ENCODE results near the gene TAF4.
"Not testable (repeated sequence)": the region's sequence is repeated elsewhere in the genome, so short reads cannot be mapped to it uniquely, and the experiment has no call there.

The TAF4 gene

DNA sequence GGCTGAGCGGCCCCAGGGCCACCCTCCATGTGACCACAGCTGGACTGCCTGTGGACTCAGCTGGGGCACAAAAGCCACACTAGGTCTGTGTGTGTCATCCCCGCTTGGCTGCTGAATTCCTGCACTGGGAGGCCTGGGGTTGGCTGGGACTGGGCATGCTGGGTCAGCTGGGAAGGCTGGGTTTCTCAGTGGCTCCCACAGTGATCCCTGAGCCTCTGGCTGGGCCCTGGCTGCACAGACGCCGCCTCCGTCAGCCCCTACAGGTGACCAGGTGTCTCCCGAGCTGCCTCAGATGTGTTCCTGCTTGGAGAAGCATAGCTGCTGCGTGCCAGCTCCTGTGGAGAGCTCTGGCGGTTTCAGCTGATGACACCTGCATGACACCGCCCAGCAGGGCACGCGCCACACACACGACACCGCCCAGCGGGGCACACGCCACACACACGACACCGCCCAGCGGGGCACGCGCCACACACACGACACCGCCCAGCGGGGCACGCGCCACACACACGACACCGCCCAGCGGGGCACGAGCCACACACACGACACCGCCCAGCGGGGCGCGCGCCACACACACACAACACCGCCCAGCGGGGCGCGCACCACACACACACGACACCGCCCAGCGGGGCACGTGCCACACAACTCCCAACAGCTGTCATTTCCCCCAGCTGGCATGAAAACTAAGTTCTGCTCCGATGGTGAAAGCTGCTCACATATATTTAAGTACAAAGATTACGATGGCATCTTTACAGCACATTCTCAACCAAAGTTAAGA lies 88.8 kb downstream of the TAF4 start:
- no peak for DNase-seq

DNA sequence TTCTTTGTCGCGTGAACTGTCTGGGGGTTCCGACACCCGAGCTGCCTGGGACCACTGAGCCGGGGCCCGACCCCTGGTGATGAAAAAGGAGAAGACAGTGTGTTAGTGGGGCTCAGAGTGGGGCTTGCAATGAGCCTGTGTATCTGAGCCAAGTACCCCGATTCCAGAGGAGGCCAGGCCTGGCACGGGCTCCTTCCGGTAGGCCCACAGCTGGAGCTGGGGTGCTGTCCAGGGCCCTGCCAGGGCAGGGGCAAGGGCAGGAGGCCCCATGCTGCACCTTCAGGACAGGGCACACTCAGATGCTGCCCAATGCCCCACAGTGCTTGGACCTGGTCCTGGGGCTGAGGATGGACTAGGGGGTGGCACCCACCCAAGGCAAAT lies 89.4 kb downstream of the TAF4 start:
- DNase-seq = no peak

DNA sequence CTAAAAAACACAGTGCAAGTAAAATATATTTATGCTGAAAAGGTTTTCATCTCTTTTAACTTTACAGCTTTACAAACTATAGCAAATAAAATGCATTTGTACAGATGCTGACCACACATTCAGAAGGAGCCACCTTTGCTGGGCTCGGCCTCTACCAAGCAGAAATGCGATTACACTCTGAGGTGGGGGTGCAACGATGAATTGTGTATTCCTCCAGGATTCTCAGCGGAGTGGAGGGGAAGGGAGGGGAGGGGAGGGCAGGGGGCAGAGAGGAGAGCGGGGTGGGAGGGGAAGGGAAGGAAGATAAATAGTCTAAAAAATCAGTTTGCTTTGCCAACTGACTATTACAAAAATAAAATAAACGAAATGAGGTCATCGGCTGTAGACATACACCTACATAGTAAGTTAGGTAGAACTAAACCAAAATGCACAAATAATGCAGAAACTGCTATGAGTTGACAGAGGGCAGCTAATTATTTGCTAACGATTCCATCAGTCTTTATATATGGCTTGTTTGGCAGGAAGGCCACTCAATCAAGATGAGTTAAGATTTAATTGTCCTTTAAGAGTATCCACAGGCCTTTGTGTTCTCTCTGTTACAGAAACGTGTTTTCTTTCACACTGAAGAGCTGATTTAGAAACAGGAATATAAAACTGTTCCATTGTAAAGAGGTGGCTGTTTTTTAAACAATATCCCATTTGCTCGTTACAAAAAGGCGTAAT lies 90.1 kb downstream of the TAF4 start:
- DNase-seq = no peak

DNA sequence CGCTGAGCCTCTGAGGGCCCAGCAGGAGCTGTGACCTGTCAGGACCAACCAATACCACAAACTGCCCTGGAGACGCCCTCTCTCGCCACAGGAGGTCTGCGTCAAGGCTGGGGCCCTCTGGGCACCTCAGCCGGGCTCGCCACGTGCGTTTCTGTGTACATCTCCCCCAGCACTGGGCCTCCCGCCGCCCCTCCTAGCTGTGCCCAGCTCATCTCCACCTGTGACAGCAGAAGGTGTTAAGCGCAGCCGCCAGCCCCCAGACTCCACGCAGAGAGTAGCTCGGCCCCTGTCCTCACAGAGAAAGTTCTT lies 91.4 kb downstream of the TAF4 start:
- DNase-seq = no peak

DNA sequence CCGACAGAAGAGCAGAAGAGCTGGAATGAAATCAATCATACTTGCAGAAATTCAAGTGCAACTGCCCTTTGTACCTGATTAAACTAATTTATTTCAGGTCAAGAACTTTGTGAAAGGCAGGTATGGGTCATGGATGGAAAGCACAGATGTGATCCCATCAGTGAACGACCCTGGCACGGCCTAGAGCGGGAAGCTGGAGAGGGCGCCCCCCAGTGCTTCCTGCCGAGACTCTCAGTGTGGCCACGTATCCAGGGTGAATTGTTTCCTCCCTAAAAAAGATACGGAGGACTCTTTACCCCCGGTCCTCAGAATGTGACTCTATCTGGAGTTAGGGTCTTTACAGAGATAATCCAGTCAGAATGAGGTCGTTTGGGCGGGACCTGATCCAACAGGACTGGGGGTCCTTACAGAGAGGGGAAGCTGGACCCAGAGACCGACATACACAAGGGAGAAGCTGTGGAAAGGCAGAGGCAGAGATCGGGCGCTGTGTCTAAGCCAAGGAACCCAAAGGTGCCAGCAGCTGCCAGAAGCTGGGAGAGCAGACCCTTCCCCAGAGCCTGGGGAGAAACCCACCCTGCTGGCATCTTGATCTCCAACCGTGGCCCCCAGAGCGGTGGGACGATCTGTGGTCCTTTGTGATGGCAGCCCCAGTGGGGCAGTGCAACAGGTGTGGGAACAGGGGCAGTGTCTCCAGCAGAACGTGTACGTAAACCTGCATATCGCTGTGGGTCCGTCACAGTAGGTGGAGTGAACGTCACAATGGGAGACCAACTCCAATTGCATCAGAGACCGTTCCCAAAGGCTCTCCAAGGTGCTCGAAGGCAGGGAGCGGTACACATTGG lies 91.9 kb downstream of the TAF4 start:
- DNase-seq = no peak

DNA sequence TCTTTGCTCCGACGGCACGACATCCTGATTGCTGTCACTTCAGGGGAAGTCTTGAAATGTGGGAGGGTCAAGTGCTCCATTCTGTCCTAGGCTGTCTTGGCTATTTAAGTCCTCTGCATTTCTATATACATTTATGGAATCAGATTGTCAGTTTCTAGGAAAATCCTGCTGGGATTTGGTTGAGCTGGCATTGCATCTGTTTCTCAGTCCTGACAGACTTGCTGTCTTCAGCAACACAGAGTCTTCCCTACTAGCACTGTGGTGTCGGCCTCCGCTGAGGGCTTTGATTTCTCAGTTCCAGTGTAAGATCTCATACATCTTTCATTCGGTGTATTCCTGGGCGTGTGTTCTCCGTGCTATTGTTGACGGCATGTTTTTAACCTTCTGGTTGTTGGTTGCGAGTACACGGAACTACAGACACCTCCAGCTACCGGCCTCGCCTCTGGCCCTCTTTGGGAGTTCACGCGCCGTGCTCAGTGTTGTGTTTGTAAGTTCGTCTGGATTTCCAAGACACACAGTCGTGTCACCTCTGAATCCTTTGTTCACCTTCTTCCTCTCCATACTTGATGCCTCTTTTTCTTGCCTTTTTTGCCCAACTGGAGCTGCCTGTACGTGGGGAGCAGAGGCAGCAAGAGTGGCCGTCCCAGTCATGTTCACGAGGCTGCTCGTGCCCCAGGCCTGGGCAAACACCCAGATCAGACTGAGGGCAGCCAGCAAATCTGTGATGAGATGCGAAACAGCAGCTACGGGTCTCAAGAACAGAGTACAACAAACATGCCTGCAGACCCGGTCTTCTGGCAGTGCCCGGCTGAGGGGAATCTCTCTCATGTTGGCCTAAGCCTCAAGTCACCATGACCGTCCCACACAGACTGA lies 92.8 kb downstream of the TAF4 start:
- DNase-seq = no peak

DNA sequence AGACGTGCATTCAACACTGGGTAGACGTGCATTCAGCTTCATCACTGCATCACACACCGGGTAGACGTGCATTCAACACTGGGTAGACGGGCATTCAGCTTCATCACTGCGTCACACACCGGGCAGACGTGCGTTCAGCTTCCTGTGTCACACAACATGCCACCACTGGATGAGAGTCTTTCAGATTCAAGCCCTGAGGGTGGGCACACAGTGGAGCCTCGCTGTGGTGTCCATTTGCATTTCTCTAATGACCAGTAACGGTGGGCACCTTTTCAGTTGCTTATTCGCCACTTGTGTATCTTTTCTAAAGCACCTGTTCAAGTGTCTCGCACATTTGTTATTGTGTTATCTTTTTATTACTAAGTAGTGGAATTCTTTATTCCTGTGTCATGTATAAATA lies 94.1 kb downstream of the TAF4 start:
- not testable (repeated sequence) for DNase-seq

DNA sequence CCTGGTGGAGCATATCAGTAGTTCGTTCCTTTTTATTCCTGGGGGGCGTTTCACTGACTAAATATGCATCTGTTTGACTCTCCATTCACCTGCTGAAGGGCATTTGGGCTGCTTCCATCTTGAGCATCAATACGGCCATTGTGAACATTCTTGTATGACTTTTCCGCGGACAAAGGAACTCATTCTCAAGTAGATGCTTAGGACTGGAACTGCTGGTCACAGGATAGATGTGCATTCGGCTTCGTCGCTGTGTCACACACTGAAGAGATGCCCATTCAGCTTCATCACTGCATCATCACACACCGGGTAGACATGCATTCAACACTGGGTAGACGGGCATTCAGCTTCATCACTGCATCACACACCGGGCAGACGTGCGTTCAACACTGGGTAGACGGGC lies 95.3 kb downstream of the TAF4 start:
- DNase-seq = no peak

DNA sequence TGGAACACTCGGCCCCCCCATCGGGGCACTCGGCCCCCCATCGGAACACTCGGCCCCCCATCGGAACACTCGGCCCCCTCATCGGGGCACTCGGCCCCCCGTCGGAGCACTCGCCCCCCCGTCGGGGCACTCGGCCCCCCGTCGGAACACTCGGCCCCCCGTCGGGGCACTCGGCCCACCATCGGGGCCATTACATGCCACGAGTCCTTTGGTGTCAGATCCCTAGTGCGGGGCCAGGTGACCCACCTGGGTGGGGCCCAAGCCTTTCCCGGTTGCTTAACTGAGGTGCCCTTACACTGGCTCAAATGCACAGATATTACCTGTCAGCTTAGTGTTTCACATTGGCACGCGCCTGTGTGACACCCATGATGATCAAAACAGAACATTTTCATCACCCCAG lies 95.9 kb downstream of the TAF4 start:
- DNase-seq = no peak

DNA sequence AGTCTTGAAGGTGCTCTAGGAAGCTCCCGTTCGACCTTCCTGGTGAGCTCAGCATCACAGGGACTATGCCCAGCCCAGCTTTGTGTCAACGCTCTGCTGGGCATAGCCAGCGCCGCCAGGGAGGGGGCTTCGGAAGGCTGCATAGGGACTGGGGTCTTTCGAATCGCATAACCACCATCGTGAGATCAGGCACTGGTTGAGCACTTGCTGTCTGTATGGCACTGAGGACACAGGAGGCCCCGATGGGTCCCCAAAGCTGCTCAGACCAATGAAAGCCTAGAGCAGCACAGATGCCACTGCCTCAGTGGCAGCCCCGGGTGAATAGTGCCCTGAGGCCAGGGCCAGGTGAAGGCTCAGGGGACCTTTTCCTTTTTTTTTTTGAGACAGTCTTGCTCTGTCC lies 96.7 kb downstream of the TAF4 start:
- no peak for DNase-seq

DNA sequence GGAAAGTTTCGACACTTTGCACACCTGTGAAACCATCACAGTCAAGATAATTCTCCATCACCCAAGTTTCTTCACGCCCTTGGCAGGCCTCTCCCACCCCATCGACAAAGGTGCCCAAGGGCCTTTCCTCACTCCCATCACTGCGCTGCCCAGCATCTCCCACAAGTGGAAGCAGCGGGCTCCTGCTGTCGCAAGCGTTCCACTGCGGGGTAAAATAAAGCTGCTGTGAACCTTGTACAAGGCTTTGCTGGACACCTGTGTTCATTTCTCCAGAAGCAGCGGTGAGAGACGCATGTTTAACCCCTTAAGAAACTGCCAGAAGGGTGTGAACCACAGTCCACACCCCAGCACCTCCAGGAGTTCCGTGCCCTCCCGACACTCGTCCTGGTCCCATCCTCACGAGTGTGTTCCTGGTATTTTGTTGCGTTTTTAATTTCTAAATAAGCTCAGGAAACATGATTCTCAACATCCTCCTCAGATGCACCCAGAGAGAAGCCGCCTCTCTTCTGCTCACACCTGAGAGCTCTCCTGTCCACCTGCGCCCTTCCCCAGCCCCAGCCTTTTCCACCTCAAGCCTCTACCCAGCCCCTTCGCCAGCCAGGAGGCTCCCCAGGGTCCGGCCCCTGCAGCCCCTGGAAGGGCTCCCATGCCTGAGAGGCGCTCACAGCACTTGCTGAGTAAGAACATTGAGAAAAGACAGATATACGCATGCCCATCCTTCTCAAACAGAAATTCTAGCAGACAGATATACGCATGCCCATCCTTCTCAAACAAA lies 97.5 kb downstream of the TAF4 start:
- DNase-seq = no peak

DNA sequence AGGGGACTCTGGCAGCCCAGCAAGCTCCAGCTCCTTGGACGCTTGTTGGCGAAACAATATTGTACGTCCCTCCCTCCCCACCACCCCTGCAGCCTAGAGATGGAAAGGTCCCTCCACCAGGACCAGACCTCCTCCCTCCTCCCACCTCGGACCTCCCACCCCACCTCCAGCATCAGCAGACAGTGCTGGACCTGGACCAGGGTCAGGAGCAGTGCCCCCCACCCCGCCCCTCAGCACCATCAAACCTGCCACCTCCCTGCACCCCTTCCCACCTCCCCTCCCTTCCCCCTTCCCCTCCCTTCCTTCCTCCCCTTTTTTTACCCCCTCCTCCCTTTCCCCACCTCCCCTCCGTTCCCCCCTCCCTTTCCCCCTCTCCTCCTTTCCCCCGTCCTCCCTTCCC lies 98.4 kb downstream of the TAF4 start:
- no peak for DNase-seq

DNA sequence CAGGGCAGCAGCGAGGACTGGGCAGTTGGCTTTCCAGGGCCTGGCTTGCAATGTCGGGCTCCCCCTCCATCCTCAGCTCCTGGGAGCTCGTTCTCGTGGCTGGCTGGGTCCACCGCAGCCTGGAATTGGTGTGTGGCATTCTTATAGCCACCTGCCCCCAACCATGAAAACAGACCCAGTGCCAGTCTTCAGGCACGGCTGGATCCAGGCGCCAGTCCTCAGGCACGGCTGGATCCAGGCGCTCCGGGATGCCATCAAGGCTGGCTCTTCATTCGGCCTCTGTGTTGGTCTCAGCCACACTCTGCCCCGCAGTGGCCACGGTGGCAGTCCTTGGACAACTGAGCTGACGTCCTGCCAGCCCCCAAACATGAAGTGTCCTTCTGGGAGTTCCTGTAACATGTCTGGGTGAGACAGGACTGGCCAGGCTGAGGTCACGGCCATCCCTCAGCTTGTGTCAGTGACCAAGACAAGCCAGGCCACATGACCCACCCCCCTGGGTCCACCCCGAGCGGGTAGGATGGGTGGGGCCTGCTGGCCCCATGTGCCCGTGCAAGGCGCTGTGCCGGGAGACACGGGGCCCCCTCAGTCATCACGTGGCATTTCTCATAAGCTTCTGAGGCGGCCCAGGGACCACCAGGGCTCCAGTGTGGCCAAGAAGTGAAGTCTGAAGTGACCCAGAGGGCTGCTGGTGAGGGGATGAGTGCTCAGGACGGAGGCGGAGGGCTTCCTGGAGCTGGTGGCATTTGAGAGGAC lies 99.0 kb downstream of the TAF4 start:
- DNase-seq = no peak

DNA sequence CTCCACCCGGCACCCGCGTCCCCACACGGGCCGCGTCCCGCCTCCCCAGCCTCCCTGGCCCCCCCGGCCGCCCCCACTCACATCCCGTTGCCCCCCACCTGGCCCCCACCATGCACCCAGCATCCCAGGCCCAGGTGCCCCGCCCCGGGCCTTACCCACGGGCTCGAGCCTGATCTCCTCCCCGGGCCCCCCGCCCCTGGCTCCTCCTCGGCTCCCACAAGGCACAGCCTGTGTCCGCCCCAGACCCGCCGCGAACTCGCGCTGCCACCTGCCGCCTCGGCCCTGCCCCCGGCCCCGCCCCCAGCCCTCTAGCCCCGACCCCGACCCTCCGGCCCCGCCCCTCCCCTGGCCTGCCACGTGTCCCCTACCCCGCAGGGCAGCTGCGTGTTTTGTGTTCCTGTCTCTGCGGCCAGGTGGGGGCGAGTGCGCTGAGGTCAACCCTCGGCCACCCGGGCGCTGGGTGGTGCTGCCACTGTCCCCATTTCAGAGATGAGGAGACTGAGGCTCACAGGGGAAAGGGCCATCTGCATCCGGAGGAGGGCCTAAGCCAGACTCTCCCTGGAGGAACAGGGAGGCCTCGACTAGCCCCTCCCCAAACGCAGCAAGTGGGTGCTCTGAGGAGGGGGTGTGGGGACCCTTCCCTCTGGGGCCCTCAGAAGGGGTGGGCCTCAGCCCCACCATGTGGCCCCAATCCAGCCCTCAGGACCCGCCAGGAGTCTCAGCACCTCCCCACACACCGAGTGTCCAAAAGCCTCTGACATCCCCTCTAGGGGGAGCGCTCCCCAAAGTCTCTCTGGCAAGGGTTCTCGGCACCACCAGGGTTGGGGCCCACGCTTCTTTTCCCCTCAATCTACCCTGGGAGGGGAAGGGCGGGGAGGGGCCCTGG lies 99.8 kb downstream of the TAF4 start:
- peak; percentile 31 for DNase-seq

DNA sequence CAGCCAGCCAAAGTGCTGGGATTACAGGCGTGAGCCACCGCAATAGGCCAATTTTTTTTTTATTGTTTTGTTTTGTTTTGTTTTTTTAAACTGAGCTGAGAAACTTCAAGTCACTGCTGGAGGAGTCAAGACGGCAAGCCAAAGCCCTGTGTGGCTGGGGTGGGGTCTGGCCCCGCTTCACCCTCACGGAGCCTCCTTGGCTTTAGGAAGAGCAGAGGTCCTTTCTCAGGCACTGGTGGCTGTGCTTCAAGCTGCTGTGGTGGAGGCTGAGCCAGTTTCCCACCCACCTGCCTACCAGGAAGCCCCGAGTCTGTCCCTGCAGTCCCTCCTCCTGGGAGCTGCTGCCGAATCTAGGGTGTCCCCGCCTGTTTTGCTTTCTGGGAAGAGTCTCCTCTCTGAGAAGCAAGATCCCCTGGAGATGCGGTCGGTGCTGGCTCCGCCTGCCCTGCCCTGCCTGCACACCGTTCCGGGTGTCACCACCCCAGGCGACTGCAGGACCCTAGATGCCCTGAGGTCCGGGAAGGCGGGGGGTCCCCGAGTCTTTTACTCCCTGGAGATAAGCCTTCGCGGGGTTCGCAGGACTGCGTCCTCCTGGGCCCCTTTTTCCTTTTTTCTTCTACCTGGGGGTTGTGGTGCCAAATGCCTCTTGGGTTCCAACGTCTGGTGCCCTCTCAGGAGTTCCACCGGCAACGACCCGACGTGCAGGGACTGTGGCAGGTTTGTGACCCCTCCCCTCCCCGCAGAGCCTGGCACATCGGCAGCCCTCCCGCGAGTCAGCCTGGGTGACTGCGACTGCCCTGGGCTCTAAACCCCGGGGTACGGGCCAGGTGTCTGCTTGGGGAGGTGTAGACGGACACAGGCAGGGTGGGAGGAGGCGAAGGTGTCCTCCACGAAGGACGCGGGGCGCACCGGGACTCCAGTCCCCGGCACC lies 100.7 kb downstream of the TAF4 start:
- no peak for DNase-seq

DNA sequence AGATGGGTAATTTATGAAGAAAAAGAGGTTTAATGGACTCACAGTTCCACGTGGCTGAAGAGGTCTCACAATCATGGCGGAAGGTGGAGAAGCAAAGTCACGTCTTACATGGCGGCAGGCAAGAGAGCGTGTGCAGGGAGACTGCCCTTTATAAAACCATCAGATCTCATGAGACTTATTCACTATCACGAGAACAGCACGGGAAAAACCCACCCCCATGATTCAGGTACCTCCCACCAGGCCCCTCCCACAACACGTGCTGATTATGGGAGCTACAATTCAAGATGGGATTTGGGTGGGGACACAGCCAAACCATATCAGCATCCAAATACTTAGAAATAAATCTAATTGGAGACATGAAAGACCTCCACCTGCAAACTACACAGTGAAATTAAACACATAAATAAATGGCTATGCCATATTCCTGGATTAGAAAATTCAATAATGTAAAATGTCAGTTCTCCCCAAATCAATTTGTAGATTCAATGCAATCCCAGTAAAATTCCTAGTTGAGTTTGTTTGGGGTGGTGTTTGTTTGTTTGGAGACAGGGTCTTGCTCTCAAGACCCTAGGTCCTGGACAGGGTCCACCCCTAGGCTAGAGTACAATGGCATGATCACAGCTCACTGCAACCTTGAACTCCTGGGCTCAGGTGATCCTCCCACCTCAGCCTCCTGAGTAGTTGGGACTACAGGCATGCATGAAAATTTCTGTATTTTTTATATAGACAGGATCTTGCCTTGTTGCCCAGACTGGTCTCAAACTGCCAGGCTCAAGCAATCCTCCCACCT lies 101.6 kb downstream of the TAF4 start:
- DNase-seq = no peak

DNA sequence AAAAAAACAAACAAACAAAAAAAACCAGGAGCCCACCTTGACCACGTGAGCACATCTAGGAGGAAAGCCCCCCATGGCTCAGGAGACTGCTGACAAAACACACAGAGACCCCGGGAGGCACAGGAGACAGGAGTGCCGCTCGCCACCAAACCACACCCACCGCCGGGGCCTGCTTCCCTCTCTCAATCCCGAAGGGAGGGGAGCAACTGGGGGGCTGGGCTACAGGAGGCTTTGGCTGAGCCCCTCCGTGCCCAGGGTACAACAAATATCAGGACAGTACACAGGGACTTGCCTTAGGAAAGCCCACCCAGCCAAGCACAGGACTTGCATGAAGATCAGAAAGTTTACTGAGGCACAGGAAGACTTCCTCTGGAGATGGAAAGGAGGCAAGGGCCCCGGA lies 102.5 kb downstream of the TAF4 start:
- DNase-seq = no peak

DNA sequence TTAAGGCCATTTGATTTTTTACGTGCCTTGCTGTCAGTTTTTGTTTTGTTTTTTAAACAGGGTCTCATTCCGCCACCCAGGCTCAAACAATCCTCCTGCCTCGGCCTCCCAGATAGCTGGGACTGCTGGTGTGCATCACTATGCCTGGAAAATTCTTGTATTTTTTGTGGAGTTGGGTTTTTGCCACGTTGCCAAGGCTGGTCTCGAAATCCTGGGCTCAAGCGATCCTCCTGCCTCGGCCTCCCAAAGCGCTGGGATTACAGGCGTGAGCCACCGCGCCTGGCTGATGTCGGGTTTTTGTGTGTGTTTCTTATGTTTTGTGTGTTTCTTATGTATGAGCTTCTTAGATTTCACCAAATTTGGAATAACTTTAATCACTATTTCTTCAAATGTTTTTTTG lies 104.8 kb downstream of the TAF4 start:
- DNase-seq = no peak

Data from NCI-H82 (cell line).